K562 (cell line): ENCODE measurements around the gene THAP11. TPM values are rescaled to one million over a fixed set of nuclear protein-coding genes. Genes with fewer than 3 reads are reported as not detected.

Experiments
- BRD9 ChIP-seq: fragments of 450-650 bp; IDR thresholded peaks from 2 replicates; pipeline ENCODE4 v1.6.1; 2018; ENCODE audit warnings: low read depth; ENCODE audit not compliant: partially characterized antibody
- GTF2A2 ChIP-seq: IDR thresholded peaks from 2 replicates; pipeline ENCODE4 v1.6.1; 2016; ENCODE audit warnings: mild to moderate bottlenecking, missing genetic modification characterization, missing compliant biosample characterization
- GTF2E2 ChIP-seq: fragments of 200-800 bp; sonication (Bioruptor generic); IDR thresholded peaks from 2 replicates; pipeline ENCODE4 v1.6.1; 2016; ENCODE audit warnings: missing genetic modification characterization, missing compliant biosample characterization
- HSF4 ChIP-seq: fragments of 250-450 bp; sonication (Bioruptor Pico); IDR thresholded peaks from 2 replicates; pipeline ENCODE4 v2.1.2; 2022; ENCODE audit warnings: mild to moderate bottlenecking, moderate library complexity, borderline replicate concordance
- KDM1A ChIP-seq, 2 experiments: fragments of 450-650 bp; IDR thresholded peaks; 2 replicates each; pipeline ENCODE4 v1.6.1; 2016; ENCODE audit warnings: mild to moderate bottlenecking in 2 of 2
- MEIS2 ChIP-seq: fragments of 450-650 bp; IDR thresholded peaks from 2 replicates; pipeline ENCODE4 v1.6.1; 2014; ENCODE audit warnings: mild to moderate bottlenecking; ENCODE audit not compliant: partially characterized antibody
- NFXL1 ChIP-seq: fragments of 450-650 bp; formaldehyde crosslinking; IDR thresholded peaks from 2 replicates; pipeline ENCODE4 v1.4.0; 2021; ENCODE audit warnings: mild to moderate bottlenecking
- NRF1 ChIP-seq, 2 experiments: fragments of 450-650 bp; IDR thresholded peaks in 1 of 2; conservative IDR thresholded peaks in 1 of 2; 2 replicates each; pipeline ENCODE4 v1.6.1; 2014; ENCODE audit warnings: mild to moderate bottlenecking in 2 of 2
- RAD21 ChIP-seq, 2 experiments: fragments of 250-450 bp in 1 of 2; fragments of 450-650 bp in 1 of 2; sonication (Bioruptor Pico) in 1 of 2; formaldehyde crosslinking in 1 of 2; IDR thresholded peaks in 1 of 2; conservative IDR thresholded peaks in 1 of 2; 2 replicates each; pipeline versions ENCODE4 v1.4.0 to v1.8.0; 2020 to 2022; ENCODE audit warnings: mild to moderate bottlenecking in 2 of 2, moderate library complexity in 1 of 2
- SAFB2 ChIP-seq: fragments of 200-400 bp; formaldehyde crosslinking; IDR thresholded peaks from 2 replicates; pipeline ENCODE4 v1.6.1; 2018; ENCODE audit warnings: borderline replicate concordance, low read length, low read depth, moderate library complexity; ENCODE audit not compliant: severe bottlenecking
- SMARCA5 ChIP-seq: fragments of 450-650 bp; IDR thresholded peaks from 2 replicates; pipeline ENCODE4 v1.6.1; 2016
- SP2 ChIP-seq: IDR thresholded peaks from 2 replicates; pipeline ENCODE4 v1.6.1; 2011; ENCODE audit warnings: mild to moderate bottlenecking, low read depth, low read length, moderate library complexity; ENCODE audit not compliant: poor library complexity, severe bottlenecking; ENCODE audit errors: extremely low read depth
- STAG1 ChIP-seq: sonication (generic); formaldehyde crosslinking; IDR thresholded peaks from 2 replicates; pipeline ENCODE4 v1.5.0; 2020; ENCODE audit warnings: missing genetic modification reagents, borderline replicate concordance
- XRCC3 ChIP-seq: fragments of 450-650 bp; IDR thresholded peaks from 2 replicates; pipeline ENCODE4 v1.6.1; 2017; ENCODE audit warnings: mild to moderate bottlenecking, moderate library complexity
- XRCC5 ChIP-seq: fragments of 200-400 bp; formaldehyde crosslinking; IDR thresholded peaks from 2 replicates; pipeline ENCODE4 v1.6.1; 2017; ENCODE audit warnings: low read depth, mild to moderate bottlenecking, low read length
- ZBTB17 ChIP-seq: fragments of 450-650 bp; formaldehyde crosslinking; IDR thresholded peaks from 2 replicates; pipeline ENCODE4 v1.4.0; 2020; ENCODE audit warnings: mild to moderate bottlenecking
- ZC3H8 ChIP-seq: fragments of 450-650 bp; IDR thresholded peaks from 2 replicates; pipeline ENCODE4 v1.6.1; 2017
- ZNF134 ChIP-seq: fragments of 250-450 bp; sonication (Bioruptor Pico); conservative IDR thresholded peaks from 2 replicates; pipeline ENCODE4 v1.4.0; 2020
- ZNF551 ChIP-seq: fragments of 250-450 bp; sonication (Bioruptor Pico); IDR thresholded peaks from 2 replicates; pipeline ENCODE4 v1.5.0; 2021; ENCODE audit warnings: mild to moderate bottlenecking, moderate library complexity
- ZNF561 ChIP-seq: fragments of 450-650 bp; formaldehyde crosslinking; conservative IDR thresholded peaks from 2 replicates; pipeline ENCODE4 v1.4.0; 2020; ENCODE audit warnings: mild to moderate bottlenecking, moderate library complexity
- ZNF76 ChIP-seq: fragments of 250-450 bp; sonication (Bioruptor Pico); IDR thresholded peaks from 2 replicates; pipeline ENCODE4 v1.4.0; 2020; ENCODE audit warnings: mild to moderate bottlenecking, moderate library complexity, borderline replicate concordance
- polyA plus RNA-seq, 8 experiments: library from polyadenylated mRNA; depleted of rRNA in 4 of 8; stranded (reverse) in 5 of 8; unstranded in 3 of 8; fragments of >200 nt; fragmentation: Nextera tagmentation in 2 of 8; fragmentation: Illumina TruSeq in 1 of 8; extraction: Ambion mirVana in 2 of 8; extraction: Trizol in 1 of 8; gene quantifications; 2 replicates each; pipeline versions ENCODE4 v1.2.1 to v1.2.3, GENCODE V29; 2011 to 2014; ENCODE audit warnings: inconsistent platforms in 1 of 8, missing spikeins in 1 of 8
- total RNA-seq, 7 experiments: library from RNA; depleted of rRNA in 6 of 7; stranded (reverse); fragments of >200 nt in 6 of 7; fragmentation: Illumina TruSeq in 2 of 7; extraction: Trizol in 2 of 7; gene quantifications; 2 replicates each; pipeline versions ENCODE4 v1.2.1 to v1.2.3, GENCODE V29; 2011 to 2021; ENCODE audit warnings: low replicate concordance in 1 of 7
- TF ChIP-seq, protein P1 (sequence below): fragments of 250-450 bp; sonication (Bioruptor Pico); IDR thresholded peaks from 2 replicates; pipeline ENCODE4 v1.8.0; 2021; ENCODE audit warnings: borderline replicate concordance, mild to moderate bottlenecking, moderate library complexity; ENCODE audit not compliant: poor library complexity, severe bottlenecking
- TF ChIP-seq, protein P2 (sequence below): sonication (generic); formaldehyde crosslinking; IDR thresholded peaks from 2 replicates; pipeline ENCODE4 v1.8.1; 2023; ENCODE audit warnings: mild to moderate bottlenecking, missing genetic modification reagents
- TF ChIP-seq, protein P3 (sequence below): IDR thresholded peaks from 2 replicates; pipeline ENCODE4 v1.6.1; 2016; ENCODE audit warnings: missing genetic modification characterization, missing compliant biosample characterization

THAP11 gene
- total and polyA plus RNA-seq, 9 of the 15 experiments (the other 6 are each of a cell fraction or from before 2014, with no cell fraction given), result 2.4 to 31.6 (median 21.4) TPM

DNA sequence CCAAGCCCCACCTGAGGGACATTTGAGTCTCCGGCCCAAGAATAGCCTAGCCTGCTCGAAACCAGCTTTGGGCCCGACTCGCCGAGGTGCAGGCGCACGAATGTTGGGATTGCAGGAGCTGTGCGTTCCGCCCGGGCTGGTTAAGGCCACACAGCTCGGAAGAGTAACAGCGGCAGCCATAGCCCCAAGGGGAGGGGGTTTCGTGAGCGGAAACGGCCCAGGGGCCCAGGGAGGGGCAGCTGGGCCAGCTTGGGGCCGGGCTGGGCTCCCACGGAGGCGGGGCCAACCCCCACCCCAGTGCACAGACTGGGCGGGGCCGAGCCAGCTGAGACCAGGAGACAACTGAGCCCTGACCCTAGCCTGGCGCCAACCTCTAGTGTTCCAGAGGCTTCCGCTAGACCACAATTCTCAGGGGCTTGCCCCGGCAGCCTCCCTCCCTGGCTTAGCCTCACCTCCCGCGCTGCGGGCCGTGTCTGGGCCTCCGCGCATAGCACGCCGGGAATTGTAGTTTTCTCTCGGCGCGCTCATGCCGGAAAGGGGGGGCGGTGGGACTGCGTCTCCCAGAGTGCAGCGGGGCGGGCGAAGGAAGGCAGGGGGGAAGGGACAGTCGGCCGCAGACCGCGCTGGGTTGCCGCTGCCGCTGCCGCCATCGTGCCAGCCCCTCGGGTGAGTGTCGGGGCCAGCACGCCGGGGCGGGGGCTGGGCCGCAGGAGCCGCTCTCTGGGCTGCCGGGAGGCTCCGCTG is 4.4 kb downstream of the THAP11 start, which contains the start of gene NUTF2 (continued):
- TF ChIP-seq, protein P1, sequence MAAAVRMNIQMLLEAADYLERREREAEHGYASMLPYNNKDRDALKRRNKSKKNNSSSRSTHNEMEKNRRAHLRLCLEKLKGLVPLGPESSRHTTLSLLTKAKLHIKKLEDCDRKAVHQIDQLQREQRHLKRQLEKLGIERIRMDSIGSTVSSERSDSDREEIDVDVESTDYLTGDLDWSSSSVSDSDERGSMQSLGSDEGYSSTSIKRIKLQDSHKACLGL, result no peak
- TF ChIP-seq ZNF551 (no peak), SP2 (no peak), ZNF561 (CRISPR knock-in tag) (no peak), SAFB2 (no peak), STAG1 (CRISPR knock-in tag) (no peak), GTF2E2 (tag) (no peak), XRCC5 (peak; percentile 98), KDM1A (IDR thresholded peaks at IDR 0.05) (no peak), HSF4 (no peak), ZC3H8 (no peak), NFXL1 (no peak), ZNF134 (CRISPR knock-in tag) (0 out of 2 replicates have a peak, but pooled peaks have one; percentile 36), SMARCA5 (no peak), XRCC3 (no peak), BRD9 (no peak), RAD21 (CRISPR knock-in tag; conservative IDR thresholded peaks at IDR 0.05 in 1 of 2, IDR thresholded peaks at IDR 0.05 in 1 of 2) (0 out of 4 replicates have a peak, but pooled peaks of 1 of the 2 experiments have one; percentile 10), ZBTB17 (CRISPR knock-in tag) (peak; percentile 24; the same call in 1 of the 2 replicates), GTF2A2 (tag) (no peak), NRF1 (conservative IDR thresholded peaks at IDR 0.05 in 1 of 2, IDR thresholded peaks at IDR 0.05 in 1 of 2) (peak; percentile 77 to 82), ZNF76 (no peak; the same call in 1 of the 2 replicates), MEIS2 (no peak)
- TF ChIP-seq, protein P2, sequence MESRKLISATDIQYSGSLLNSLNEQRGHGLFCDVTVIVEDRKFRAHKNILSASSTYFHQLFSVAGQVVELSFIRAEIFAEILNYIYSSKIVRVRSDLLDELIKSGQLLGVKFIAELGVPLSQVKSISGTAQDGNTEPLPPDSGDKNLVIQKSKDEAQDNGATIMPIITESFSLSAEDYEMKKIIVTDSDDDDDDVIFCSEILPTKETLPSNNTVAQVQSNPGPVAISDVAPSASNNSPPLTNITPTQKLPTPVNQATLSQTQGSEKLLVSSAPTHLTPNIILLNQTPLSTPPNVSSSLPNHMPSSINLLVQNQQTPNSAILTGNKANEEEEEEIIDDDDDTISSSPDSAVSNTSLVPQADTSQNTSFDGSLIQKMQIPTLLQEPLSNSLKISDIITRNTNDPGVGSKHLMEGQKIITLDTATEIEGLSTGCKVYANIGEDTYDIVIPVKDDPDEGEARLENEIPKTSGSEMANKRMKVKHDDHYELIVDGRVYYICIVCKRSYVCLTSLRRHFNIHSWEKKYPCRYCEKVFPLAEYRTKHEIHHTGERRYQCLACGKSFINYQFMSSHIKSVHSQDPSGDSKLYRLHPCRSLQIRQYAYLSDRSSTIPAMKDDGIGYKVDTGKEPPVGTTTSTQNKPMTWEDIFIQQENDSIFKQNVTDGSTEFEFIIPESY (CRISPR knock-in tag), result peak; percentile 74; the same call in 1 of the 2 replicates
- TF ChIP-seq, protein P3, sequence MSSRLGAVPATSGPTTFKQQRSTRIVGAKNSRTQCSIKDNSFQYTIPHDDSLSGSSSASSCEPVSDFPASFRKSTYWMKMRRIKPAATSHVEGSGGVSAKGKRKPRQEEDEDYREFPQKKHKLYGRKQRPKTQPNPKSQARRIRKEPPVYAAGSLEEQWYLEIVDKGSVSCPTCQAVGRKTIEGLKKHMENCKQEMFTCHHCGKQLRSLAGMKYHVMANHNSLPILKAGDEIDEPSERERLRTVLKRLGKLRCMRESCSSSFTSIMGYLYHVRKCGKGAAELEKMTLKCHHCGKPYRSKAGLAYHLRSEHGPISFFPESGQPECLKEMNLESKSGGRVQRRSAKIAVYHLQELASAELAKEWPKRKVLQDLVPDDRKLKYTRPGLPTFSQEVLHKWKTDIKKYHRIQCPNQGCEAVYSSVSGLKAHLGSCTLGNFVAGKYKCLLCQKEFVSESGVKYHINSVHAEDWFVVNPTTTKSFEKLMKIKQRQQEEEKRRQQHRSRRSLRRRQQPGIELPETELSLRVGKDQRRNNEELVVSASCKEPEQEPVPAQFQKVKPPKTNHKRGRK (tag), result no peak
